Measurements from ENCODE around the gene INTS7.

INTS7 gene, protein sequence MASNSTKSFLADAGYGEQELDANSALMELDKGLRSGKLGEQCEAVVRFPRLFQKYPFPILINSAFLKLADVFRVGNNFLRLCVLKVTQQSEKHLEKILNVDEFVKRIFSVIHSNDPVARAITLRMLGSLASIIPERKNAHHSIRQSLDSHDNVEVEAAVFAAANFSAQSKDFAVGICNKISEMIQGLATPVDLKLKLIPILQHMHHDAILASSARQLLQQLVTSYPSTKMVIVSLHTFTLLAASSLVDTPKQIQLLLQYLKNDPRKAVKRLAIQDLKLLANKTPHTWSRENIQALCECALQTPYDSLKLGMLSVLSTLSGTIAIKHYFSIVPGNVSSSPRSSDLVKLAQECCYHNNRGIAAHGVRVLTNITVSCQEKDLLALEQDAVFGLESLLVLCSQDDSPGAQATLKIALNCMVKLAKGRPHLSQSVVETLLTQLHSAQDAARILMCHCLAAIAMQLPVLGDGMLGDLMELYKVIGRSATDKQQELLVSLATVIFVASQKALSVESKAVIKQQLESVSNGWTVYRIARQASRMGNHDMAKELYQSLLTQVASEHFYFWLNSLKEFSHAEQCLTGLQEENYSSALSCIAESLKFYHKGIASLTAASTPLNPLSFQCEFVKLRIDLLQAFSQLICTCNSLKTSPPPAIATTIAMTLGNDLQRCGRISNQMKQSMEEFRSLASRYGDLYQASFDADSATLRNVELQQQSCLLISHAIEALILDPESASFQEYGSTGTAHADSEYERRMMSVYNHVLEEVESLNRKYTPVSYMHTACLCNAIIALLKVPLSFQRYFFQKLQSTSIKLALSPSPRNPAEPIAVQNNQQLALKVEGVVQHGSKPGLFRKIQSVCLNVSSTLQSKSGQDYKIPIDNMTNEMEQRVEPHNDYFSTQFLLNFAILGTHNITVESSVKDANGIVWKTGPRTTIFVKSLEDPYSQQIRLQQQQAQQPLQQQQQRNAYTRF

DNA sequence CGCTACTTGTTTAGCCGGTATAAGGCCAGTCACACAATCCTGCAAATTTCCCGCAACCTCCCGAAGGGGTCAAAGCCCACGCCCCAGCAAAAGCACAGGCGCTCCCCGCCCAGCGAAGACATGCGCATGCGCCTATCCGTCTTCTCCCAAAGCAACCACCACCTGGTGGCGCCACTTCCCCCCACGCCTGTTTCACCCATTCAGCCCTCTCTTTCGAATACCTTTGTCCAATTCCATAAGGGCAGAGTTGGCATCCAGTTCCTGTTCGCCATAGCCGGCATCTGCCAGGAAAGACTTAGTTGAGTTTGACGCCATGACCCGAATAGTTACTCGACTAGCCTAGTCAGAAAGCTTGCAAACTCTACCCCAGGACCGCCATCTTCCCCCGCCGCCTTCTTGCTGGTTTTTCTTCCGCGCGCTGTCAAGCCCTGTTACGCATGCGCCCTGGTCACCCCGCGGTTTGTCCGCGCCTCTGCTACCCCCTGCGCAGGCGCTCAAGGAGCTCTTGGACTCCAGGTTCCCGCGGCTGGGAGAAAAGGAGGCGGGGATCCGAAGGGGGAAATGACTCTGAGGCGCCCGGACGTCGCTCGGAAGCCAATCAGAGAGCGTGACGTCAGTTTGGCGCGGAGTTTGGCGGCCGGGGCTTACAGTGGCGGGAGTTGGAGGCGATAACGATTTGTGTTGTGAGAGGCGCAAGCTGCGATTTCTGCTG lies at the start of gene INTS7, which contains the start of gene DTL:
Gene INTS7, minus strand, starts transcription at position 435 of the 712 bp plus-strand sequence. Its CDS starts 120 bp downstream, at position 315.
Gene DTL, plus strand, starts transcription at position 626 of the 712 bp plus-strand sequence. CDS start 143 bp downstream, outside the sequence.
- DNase-seq (ENCODE audit: low read depth in 1 of 2, low spot score in 1 of 2): peak; percentile 93 to 96

DNA sequence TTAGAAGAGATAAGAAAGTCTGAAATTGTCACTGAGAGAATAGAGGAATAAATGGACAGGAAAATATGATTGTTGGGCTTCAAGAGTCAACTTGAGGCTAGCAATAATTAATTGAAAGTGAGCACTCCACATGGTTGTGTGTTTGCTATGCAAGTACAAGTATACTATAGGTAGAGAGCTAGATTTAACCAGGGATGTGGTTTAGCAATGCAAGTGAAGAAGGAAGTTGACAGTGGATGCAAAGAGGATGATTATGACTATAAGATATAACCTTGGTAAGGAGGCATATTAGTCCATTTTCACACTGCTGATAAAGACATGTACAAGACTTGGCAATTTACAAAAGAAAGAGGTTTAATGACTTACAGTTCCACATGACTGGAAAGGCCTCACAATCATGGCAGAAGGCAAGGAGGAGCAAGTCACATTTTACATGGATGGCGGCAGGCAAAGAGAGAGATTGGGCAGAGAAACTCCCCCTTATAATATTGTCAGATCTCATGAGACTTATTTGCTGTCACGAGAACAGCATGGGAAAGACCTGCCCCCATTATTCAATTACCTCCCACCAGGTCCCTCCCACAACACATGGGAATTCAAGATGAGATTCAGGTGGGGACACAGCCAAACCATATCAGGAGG lies 47.5 kb upstream of the INTS7 start:
- DNase-seq (ENCODE audit: low read depth in 1 of 2, low spot score in 1 of 2): no peak

DNA sequence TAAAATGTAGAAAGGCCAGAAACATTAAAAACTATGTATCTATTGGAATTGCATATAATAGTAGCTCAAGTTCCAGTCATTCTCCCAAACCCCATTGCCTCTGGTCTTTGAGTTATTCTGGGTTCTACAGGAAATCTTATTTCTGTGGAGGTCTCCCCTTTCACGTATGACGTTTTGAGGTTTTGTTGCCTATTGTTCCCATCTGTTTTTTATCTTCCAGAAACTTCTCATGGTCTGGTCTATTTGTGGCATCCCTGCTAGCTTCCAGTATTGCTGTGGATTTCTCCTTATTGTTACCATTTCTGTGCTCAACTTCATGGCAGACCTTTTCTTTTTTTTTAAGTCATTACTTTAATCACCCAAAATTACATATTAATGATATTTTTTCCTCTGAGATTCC lies 43.5 kb upstream of the INTS7 start:
- DNase-seq (ENCODE audit: low read depth in 1 of 2, low spot score in 1 of 2): no peak

DNA sequence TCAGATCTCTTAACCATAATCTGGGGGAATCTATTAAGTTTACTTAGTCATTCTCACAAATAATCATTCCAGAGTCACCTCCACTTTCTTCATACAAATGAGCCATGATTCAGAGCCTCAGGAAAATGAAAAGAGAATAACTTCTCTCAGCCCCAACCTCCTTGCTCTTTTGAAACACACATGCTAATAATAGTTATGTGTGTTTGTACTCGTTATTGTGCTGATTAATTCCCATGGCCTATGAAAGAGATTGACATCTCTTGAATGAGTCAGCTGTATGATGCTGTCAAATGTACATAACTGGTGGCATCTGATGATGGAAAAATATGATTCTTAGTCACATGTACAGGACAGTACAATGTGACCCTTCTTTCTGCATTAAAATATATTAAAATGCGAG lies 41.7 kb upstream of the INTS7 start:
- DNase-seq (ENCODE audit: low read depth in 1 of 2, low spot score in 1 of 2): no peak

DNA sequence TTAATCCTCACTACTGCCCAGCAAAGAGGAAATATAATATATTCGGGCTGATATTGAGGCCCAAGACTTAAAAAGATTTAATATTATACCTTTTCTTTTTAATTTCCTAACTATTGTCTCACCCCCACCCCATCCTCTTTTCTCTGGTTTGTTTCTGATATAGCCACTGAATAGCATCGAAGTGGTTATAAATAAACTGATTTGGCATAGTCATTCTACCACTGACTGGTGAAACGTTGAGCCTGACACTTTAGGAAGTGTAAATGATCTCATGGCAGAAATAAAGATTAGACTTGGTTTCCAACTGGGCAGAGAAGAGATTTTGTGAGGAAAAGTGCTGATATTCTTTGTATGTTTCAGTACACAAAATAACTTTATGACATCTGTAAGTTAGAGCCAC lies 39.5 kb upstream of the INTS7 start:
- no peak for DNase-seq (ENCODE audit: low read depth in 1 of 2, low spot score in 1 of 2)

DNA sequence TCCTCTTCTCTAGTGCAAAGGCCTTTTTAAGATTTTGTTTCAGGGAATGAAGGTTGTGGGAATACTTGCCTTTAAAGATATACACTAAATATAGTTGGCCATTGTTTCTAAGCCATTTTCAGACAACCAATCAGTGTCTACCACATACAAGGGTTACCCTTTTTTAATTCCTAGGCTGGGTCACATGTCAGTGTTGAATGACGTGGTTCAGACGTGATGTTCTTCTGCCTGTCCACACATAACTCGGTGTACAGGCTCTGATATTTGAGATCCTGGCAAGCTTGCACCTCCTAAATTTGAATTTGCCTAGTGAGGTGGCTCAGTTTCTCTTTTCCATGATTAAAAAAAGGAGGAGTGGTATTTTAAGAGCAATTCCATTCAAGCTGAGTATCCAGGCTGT lies 39.0 kb upstream of the INTS7 start:
- DNase-seq (ENCODE audit: low read depth in 1 of 2, low spot score in 1 of 2): no peak

DNA sequence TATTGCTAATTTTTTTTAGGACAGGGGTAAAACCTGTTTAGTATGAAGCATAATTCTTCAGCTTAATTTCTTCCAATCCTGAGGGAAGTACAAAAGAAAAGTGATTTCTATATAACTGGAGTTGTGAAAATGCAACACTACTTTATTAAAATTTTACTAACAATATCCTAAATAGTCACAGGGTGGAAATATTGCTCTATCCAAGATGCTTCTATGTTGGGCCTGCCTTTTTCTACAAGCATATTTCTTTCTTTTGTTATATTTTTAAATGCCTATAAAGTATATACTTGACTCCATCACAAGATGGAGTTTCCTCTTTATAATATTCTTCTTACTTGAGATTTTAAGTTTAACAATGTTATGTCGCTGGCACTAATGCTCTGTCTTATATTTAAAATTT lies 38.1 kb upstream of the INTS7 start:
- DNase-seq (ENCODE audit: low read depth in 1 of 2, low spot score in 1 of 2): no peak

DNA sequence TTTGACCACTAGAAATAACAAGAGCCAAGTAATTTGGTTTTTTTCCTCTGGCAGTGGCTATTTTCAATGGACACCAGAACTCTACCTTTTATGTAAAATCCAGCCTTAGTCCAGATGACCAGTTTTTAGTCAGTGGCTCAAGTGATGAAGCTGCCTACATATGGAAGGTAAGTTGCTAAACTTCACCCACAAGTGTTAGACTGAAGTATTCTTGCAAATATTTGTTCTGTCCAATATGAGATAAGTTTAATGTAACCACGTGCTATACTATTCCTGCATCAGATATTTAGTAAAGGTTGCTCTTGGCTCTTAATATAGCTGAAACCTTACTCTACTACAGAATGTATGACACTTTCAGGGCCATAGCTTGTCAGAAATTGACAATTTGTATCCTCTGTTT lies 36.7 kb upstream of the INTS7 start:
- no peak for DNase-seq (ENCODE audit: low read depth in 1 of 2, low spot score in 1 of 2)

DNA sequence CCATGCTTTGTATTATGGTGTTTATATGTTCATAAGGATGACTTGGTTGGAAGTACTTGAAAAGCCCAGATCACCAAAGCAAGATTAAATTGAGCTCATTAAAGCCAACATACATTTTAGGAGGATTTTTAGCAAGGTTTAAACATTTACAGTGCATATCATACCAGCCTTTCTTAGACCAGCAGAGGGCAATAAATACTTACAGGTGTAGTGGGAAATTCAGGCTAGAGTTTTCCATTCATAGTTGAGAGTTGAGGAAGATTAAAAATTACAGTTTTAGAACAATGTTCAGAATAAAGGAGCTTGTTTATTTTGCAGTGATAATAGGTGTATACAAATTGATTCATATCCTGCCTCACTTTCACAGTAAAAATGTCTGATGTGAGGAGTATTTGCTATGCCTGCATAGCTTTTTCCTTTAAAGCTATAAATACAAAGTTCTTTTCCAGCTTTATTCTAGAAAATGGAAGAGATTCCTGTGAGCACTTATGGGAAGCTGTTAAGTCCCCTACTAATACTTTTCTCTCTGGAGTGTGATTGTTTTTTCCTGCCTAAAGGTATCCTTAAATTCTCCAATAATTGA lies 35.5 kb upstream of the INTS7 start:
- no peak for DNase-seq (ENCODE audit: low read depth in 1 of 2, low spot score in 1 of 2)

DNA sequence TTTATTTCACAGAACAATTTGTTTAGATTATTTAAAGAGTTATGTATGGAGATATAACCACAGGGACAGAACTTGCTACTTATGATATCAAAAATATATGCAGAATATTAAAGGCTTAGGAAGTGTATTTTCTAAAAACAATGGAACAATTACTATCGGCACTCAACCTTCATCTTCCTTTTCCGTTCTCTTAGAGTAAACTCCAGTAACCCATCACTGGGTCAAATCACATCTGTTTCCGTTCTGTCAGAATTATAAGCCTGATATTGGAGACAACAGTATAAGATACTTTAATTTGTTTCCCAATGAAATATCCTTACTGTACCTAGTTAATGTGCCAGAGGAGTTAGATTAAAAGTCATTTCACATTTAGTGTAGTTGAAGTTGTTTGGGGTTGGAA lies 32.4 kb upstream of the INTS7 start:
- no peak for DNase-seq (ENCODE audit: low read depth in 1 of 2, low spot score in 1 of 2)

DNA sequence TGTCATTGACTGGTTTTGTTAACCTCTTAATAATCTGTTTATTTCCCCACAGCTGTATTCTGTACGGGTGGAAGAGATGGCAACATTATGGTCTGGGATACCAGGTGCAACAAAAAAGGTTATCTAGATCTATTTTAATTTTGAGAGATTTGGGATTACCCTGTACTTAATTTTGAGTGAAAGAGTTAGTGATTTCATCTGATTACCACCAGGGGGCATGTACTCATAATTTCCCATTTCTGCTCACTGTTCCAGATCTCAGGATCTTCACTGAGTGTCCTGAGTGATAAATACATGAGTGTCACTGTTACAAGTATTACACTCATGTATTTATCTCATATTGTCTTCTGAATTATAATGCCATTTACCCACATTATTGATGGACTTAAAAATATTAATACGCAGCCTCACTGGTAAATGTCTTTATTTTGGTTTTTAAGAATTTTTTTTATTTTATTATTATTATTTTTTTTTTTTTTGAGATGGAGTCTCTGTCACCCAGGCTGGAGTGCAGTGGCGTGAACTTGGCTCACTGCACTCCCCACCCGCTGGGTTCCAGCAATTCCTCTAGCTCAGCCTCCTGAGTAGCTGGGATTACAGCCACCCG lies 27.6 kb upstream of the INTS7 start:
- DNase-seq (ENCODE audit: low read depth in 1 of 2, low spot score in 1 of 2): no peak

DNA sequence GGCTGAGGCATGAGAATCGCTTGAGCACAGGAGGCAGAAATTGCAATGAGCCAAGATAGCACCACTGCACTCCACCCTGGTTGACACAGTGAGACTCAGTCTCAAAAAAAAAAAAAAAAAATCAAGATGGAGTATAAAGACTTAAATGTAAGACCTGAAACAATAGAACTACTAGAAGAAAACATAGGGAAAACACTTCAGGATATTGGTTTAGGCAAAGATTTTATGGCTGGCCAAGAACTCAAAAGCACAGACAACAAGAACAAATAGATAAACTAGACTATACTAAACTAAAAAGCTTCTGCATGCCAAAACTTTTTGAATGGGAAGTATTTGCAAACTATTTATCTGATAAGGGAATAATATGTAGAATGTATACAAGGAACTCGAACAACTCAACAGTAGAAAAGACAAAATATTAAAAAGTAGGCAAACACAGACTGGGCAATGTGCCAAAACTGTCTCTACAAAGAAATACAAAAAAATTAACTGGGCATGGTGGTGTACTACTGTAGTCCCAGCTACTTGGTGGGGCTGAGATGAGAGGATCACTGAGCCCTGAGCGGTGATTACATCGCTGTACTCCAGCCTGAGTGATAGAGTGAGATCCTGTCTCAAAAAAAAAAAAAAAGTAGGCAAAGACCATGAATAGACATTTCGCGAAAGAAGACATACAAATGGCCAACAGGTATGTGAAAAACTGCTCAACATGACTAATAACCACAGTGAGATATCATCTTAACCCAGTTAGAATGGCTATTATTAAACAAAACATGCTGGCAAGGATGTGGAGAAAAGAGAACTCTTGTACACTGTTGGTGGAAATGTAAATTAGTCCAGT lies 25.5 kb upstream of the INTS7 start:
- DNase-seq (ENCODE audit: low read depth in 1 of 2, low spot score in 1 of 2): no peak

DNA sequence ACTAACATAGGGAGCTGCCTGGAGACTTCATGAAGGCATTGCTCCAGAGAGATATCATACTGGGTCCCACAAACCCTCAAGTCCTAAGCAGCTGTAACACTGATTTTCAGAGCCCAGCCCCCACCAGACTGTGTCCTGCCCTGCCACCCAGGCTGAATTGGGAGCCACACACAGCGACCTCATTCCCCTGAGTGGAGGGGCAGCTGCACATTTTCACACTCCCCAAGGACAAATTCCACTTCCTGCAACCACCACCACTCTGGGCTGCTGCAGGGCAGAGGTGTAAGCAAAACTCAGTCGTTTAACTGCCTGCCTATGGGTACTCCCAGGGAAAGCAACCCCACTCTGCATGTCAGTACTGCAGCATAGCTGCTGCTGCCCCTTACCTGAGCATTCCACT lies 20.0 kb upstream of the INTS7 start:
- DNase-seq (ENCODE audit: low read depth in 1 of 2, low spot score in 1 of 2): no peak

DNA sequence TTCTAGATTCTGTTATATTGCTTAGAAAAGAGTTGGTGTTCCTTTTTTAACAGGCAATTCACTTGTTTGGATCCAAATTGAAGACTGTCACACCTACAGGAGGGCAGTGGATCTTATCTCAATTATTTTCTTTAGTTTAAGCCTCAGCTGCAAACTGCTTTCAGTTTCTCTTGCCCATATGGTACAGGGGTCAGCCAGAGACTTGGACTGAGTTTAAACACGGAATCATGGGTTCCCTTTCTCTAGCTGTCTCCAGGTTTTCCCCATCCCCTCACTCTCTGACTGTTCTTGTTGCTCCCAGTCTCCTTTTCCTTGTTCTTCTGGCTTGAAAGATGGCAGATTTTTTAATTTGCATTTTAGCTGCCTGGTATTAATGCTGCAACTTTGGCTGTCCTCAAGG lies 18.6 kb upstream of the INTS7 start:
- DNase-seq (ENCODE audit: low read depth in 1 of 2, low spot score in 1 of 2): no peak

DNA sequence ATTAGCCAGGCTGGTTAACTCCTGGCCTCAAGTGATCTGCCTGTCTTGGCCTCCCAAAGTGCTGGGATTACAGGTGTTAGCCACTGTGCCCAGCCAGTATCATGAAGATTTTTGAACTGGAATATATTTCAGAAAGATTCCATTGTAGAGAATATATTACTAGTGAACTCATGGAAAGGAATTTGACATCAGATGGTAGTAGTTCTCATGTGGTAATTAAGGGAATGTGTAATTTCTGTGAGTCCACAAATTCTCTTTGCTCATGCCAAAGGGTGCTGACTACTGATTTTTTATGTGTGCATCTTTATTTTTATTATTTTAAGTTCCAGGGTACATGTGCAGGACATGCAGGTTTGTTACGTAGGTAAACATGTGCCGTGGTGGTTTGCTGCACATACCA lies 10.6 kb upstream of the INTS7 start:
- DNase-seq (ENCODE audit: low read depth in 1 of 2, low spot score in 1 of 2): no peak

DNA sequence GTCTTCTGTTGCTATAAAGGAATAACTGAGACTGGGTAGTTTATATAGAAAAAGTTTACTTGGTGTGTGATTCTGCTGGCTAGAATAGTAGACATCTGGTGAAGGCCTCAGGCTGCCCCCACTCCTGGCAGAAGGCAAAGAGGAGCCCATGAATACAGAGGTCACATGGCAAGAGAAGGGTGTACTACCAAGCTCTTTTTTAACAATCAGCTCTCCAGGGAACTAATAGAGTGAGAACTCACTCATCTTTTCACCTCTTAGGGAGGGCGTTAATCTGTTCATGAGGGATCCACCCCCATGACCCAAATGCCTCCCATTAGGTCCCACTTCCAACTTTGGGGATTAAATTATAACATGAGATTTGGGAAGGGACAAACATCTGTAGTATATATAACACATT lies 9.5 kb upstream of the INTS7 start:
- DNase-seq (ENCODE audit: low read depth in 1 of 2, low spot score in 1 of 2): no peak

DNA sequence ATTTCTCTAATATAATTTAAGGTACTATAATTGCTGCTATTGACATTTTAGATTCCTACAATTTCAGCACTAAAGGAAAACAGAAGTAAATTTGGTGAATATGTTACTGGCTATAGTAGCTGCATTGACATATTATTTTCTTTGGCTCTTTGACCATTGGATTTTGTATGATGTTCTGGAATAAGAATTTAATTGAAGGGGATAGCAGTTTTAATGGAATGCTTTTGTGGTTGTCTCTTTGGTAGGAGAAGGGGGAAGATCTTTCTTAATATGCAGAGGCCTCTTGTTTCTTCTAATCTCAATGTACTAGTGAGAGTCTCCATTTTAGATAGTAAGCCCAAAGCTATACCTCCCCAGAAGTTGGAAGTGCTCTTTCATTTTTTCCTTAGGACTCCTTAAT lies 7.1 kb upstream of the INTS7 start:
- no peak for DNase-seq (ENCODE audit: low read depth in 1 of 2, low spot score in 1 of 2)

DNA sequence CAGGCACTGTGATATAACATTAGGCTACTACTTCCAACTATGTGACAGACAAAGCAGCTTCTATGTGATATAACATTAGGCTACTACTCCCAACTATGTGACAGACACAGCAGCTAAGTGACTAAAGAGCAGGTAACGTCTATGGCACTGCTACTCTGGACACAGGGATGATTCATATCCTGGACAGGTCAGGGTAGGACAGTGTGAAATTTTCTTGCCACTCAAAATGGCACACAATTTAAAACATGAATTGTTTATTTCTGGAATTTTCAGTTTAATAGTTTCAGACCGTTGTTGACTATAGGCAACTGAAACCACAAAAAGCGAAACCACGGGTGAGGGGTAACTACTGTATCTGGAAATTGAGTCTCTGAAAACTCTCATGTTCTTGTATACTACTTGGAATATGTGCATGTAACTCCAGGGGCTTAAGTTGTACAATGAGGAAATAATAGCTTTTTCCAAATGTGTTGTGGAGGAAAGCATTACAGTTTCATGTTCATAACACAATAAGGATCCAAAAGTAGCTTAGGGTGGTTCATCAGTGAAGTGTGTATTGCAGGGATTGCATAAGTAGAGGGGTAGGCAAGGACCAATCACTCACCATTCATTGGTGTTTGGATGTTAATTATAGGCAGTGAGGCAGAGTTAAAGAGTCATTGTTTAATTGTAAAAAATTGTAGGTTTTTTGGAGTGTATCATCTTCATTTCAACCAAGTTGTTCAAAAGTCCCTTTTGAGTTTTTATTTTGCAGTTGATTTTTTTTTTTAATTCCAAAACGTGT lies 5.5 kb upstream of the INTS7 start:
- DNase-seq (ENCODE audit: low read depth in 1 of 2, low spot score in 1 of 2): no peak

All from activated T-helper 1 cell treated with anti-CD3 and anti-CD28 coated beads, Interleukin-2, amount 50 U/mL, for 16 hours (primary cell).